Fibroblast of mammary gland (primary cell): ENCODE results near the gene ACTL8.

ENCODE experiments used
- DNase-seq: peaks from one replicate; pipeline ENCODE4 v3.0.0-alpha.2; 2010; ENCODE audit warnings: low read depth
- H3K4me3 ChIP-seq: 2 replicates; pipeline ENCODE4 v1.5.1; 2011; ENCODE audit warnings: low read depth, mild to moderate bottlenecking, low read length, moderate library complexity; ENCODE audit not compliant: control insufficient read depth
- CTCF ChIP-seq: conservative IDR thresholded peaks from 2 replicates; pipeline ENCODE4 v1.5.1; 2011; ENCODE audit warnings: low read depth, low read length, inconsistent platforms; ENCODE audit not compliant: control insufficient read depth, insufficient read depth

Gene ACTL8

DNA sequence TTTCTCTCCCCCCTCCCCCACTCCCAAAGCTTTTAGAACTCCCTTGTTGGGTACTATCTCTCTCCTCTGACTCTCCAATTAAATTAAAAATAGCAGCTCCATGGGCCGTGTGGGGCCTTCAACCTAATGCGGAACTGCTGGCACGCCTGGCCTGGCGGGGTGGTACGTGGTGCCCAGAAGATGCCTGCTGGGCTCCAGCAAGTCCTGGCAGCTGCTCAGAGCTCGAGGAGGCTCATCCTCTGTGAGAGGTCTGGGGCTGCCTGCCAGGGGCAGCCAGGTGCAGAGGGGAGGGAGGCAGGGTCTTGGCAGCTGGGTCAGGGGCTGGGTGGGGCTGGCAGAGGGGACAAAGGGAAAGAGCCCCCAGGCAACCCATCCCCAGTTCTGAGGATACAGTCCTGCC, 74.4 kb downstream of the ACTL8 start:
- H3K4me3 ChIP-seq: no peak overlapping the region
- no peak for DNase-seq
- no peak for TF ChIP-seq CTCF

GRCh38 chr1:17831597-17831996, 76.5 kb downstream of the ACTL8 start:
- TF ChIP-seq CTCF: no peak
- no peak overlapping the region for H3K4me3 ChIP-seq
- DNase-seq: peak; percentile 56

DNA sequence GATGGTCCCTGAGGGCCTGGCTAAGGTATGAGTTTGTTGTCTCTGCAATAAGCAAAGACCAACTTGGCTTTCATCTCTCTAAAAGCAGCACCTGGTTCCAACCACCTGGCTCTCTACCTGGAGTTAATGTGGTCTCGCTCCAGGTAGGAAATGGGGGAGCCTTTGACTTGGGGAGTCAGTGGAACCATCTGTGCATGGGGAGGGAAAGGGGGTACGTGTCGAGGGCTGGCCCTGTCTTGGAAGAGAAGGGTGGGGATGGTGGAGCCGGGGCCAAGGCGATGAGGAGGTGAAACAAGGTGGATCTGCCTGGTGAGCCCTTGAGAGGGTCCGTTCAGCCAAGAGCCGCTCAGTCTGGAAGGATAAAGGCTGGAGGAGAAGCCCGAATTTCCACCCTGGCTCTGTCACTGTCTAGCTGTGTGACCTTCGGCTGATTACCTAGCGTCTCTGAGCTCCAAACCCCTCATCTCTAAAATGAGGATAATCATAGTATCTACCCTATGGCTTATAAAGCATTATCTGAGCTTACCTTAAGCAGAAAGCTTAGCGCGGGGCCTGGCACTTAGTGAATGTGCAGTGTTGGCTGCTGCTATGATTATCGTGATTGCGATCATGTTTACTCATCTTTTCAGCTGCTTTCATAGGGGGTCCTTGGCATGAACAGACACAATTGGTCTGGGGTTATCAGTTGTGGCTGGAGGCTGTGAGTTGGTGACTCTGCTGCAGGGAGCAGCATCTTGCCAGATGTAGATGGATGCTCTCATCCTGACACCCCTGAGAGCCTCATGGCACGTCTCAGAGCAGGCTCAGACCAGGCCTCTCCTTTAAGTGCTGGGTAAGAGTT, 78.7 kb downstream of the ACTL8 start:
- DNase-seq: no peak
- no peak for TF ChIP-seq CTCF
- no peak overlapping the region for H3K4me3 ChIP-seq

- TF ChIP-seq CTCF: no peak
- no peak for DNase-seq
- H3K4me3 ChIP-seq: no peak overlapping the region
These were observed 79.5 kb downstream of the ACTL8 start for GRCh38 chr1:17834561-17835100.

GRCh38 chr1:17837233-17838030, 82.3 kb downstream of the ACTL8 start:
- no peak overlapping the region for H3K4me3 ChIP-seq
- no peak for TF ChIP-seq CTCF
- peak; percentile 76 for DNase-seq

DNA sequence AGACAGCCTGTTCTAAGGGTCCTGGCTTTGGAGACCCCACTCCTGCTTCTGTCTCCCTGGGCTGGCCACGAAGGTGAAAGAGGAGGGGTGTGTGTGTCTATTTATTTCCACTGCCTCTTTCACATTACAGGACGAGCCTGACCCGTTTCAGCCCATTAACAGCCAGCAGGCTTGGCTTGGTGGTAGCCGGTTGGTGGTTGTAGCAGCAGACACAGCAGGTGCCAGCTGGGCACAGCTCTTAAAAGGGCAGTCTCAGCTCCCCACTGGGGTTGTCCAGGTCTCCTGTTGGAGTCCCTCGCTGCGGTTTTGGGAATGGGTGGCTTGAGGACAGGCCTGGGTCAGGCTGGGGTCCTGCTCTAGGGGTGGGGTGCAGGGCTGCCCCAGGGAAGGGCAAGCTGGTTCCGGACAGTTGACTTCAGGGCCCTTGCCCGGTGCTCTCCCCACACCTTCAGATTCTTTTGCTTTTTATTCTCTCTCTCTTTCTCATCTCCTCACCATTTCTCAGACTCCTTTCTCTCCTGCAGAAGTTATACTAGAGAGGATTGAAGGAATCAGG, 84.6 kb downstream of the ACTL8 start:
- TF ChIP-seq CTCF: no peak
- DNase-seq: no peak
- no peak overlapping the region for H3K4me3 ChIP-seq
